Adrenal gland (tissue), 12 donors: ENCODE data around the gene SLC12A4. TPM values are rescaled to one million over a fixed set of nuclear protein-coding genes. Genes with fewer than 3 reads are reported as not detected.

Source experiments
- DNase-seq, 7 donors: peaks; one replicate each; pipeline ENCODE4 v3.0.0-alpha.2; 2019 to 2020
- H3K27ac ChIP-seq, 5 donors: fragments of 200-600 bp; sonication (generic) in 4 of 5; 1 replicate in 3 of 5; 2 replicates in 2 of 5; pipeline versions ENCODE4 v1.5.1 to v1.8.0; 2016 to 2020; ENCODE audit warnings: mild to moderate bottlenecking in 1 of 5
- H3K27me3 ChIP-seq: fragments of 200-600 bp; 2 replicates; pipeline ENCODE4 v1.8.0; 2021
- H3K36me3 ChIP-seq, 2 donors: fragments of 200-600 bp; replicated peaks in 1 of 2; 1 replicate in 1 of 2; 2 replicates in 1 of 2; pipeline versions ENCODE4 v1.5.1 to v1.8.0; 2018 to 2022
- H3K4me1 ChIP-seq, 2 donors: fragments of 200-600 bp; replicated peaks in 1 of 2; 1 replicate in 1 of 2; 2 replicates in 1 of 2; pipeline versions ENCODE4 v1.5.1 to v1.8.0; 2018 to 2021
- H3K4me3 ChIP-seq, 4 donors: fragments of 200-600 bp; sonication (generic) in 3 of 4; one replicate each; pipeline ENCODE4 v1.5.1; 2016 to 2018
- H3K9me3 ChIP-seq, 3 donors: fragments of 200-600 bp; sonication (generic) in 1 of 3; replicated peaks in 1 of 3; 1 replicate in 2 of 3; 2 replicates in 1 of 3; pipeline versions ENCODE4 v1.5.1 to v1.8.0; 2016 to 2021
- POLR2A ChIP-seq, 2 donors: fragments of 450-650 bp; IDR thresholded peaks; one replicate each; pipeline ENCODE4 v1.6.1; 2017; ENCODE audit warnings: antibody characterized with exemption in 2 of 2, mild to moderate bottlenecking in 2 of 2, moderate library complexity in 1 of 2
- WGBS, 4 donors: extraction: QIAGEN DNeasy Blood & Tissue Kit in 2 of 4; methylation state at CpG; one replicate each; pipeline versions ENCODE4 v1.1.5 to v1.1.7; 2013 to 2017; 5-methylcytosine and 5-hydroxymethylcytosine counted together
- intact Hi-C, 2 donors: fragments of 100-400 bp; cut with DNase I; formaldehyde crosslinking; loops; one replicate each; pipeline versions ENCODE4 v1.14.1 to v1.15.0; 2022 to 2023
- polyA plus RNA-seq, 3 donors: library from polyadenylated mRNA; stranded (reverse); fragments of 200-250 nt in 2 of 3; fragments of 350-450 nt in 1 of 3; fragmentation: Illumina TruSeq in 1 of 3; extraction: RNeasy Lipid Tissue Mini Kit (QIAGEN cat#74804) in 1 of 3; gene quantifications; one replicate each; pipeline ENCODE4 v1.2.3, GENCODE V29; 2013 to 2014
- total RNA-seq, 9 donors: library from RNA; depleted of rRNA in 4 of 9; stranded (reverse); fragments of >200 nt in 4 of 9; fragments of 120-200 nt in 1 of 9; fragmentation: NEBNext Ultra II Directional in 1 of 9; extraction: Animal tissue kit (Norgen Biotek cat#: 25700) in 1 of 9; gene quantifications; one replicate each; pipeline versions ENCODE4 v1.1.0 to v1.2.4, GENCODE V29; 2013 to 2023
- TF ChIP-seq, protein P1 (sequence below), 6 experiments: fragments of 450-650 bp in 4 of 6; fragments of 200-600 bp in 2 of 6; sonication (generic) in 1 of 6; IDR thresholded peaks; 1 replicate in 5 of 6; 2 replicates in 1 of 6; pipeline versions ENCODE4 v1.5.1 to v1.8.0; 2016 to 2021; ENCODE audit warnings: antibody characterized with exemption in 6 of 6, mild to moderate bottlenecking in 2 of 6, moderate library complexity in 1 of 6
- donor health status: healthy with polysubstance abuse.
- donor health status: Bipolar disorder and iron deficiency.
- donor health status: DM: yes; HTN: yes; CAD: no.
- donor health status: DM: no; HTN: no; CAD: no.
- donor health status: DM: no; HTN: no; CAD: no.
- donor health status: DM: yes; HTN: yes; CAD: no.

The SLC12A4 gene
- total and polyA plus RNA-seq, 12 donors = 15.4 to 111 (median 72.7) TPM

DNA sequence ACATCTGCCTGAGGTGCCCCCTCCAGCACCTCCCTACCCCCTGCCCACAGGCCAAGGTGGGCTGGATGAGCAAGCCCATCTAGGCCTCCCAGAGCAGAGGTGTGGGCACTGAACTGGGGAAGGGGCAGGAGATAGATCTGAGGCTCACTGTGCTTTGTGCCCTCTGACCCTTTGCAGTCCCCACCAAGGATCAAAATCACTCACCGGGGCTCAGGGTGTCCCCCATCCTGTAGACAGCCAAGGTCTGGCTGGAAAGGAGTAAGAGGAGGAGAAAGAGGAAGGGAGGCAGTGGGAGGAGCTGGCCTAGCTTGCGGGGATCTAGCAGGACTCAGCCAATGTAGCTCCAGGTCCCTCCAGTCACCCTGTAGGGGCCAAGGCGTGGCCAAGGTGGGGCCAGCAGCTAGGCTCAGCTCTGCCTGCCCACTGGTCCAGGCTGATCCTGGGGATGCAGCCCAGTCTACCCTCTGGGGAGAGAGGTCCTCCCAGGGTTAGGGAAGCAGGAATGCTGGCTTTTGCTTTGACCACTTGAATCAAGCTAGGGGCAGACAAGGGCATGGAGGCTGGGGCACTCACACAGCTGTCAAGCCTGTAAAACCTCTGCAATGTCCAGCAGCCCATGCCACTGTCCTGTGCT is 1.8 kb downstream of the SLC12A4 start:
- peak in 2 of 7 donors; percentile 33 to 53 for DNase-seq
- Histone ChIP-seq H3K4me3 (peak overlapping the region in 2 of 4 donors; percentile 47 to 99), H3K36me3 (peaks cover 0 to 18% of the 10 kb centered on the region in 2 donors), H3K4me1 (peaks cover 22 to 40% of the 10 kb centered on the region in 2 donors), H3K27me3 (no peaks in the 10 kb centered on the region), H3K9me3 (no peaks in the 10 kb centered on the region), H3K27ac (peak overlapping the region in 4 of 5 donors; percentile 3 to 100 (median 88))
- TF ChIP-seq POLR2A (IDR thresholded peaks at IDR 0.05) = no peak
- TF ChIP-seq, protein P1, sequence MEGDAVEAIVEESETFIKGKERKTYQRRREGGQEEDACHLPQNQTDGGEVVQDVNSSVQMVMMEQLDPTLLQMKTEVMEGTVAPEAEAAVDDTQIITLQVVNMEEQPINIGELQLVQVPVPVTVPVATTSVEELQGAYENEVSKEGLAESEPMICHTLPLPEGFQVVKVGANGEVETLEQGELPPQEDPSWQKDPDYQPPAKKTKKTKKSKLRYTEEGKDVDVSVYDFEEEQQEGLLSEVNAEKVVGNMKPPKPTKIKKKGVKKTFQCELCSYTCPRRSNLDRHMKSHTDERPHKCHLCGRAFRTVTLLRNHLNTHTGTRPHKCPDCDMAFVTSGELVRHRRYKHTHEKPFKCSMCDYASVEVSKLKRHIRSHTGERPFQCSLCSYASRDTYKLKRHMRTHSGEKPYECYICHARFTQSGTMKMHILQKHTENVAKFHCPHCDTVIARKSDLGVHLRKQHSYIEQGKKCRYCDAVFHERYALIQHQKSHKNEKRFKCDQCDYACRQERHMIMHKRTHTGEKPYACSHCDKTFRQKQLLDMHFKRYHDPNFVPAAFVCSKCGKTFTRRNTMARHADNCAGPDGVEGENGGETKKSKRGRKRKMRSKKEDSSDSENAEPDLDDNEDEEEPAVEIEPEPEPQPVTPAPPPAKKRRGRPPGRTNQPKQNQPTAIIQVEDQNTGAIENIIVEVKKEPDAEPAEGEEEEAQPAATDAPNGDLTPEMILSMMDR (IDR thresholded peaks at IDR 0.05) = no peak
- intact Hi-C loops = no loop called here
- 29 to 50% (median 33%) methylated on average over 2 to 3 of the region's 3 CpGs for WGBS, 4 donors

DNA sequence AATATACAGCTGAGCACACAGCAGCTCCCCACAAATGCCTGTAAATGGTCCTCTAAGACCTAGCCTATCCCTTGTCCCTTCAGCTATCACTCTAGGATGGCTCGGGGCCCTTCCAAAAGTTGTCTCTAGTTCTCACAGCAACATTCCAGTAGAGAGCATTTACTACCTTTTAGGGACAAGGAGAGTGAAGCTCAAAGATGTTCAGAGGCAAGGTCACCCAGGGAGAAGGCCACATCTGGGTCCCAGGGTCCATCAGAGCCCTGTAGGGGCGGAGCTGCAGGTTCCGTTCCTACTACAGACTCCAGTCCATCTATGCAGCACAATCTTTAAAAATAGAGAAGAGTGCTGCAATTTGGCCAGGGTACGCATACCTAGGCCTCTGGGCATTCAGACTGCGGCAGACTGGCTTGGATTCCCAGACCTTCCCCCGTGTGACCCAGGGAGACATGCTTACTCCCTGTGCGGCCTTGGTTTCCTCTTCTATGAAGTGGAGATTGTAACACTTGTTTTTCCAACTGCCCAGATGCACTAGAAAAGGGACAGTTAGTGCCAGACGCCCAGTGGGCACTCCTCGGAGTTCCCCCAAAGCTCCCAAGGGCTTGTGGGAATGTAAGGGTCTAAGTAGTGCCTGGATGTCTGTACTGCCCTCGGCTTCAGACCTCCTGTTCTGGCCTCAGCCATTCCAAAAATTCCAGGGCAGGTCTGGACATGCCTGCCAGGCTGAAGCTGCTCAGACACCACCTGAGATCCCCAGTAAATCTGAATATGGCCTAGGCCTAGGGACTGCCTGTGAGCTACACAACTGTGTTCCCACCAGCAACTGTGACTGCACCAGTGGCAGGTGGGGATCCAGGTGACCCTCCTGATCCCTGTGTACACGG is 2.5 kb downstream of the SLC12A4 start:
- H3K4me3 ChIP-seq = peak overlapping the region in 1 of 4 donors; percentile 99
- H3K4me1 ChIP-seq = peaks cover 22 to 43% of the 10 kb centered on the region in 2 donors
- H3K27me3 ChIP-seq = no peaks in the 10 kb centered on the region
- H3K27ac ChIP-seq = peak overlapping the region in 3 of 5 donors; percentile 87 to 100 (median 88)
- H3K9me3 ChIP-seq = no peaks in the 10 kb centered on the region
- DNase-seq = no peak
- TF ChIP-seq POLR2A (IDR thresholded peaks at IDR 0.05) = no peak
- TF ChIP-seq, protein P1 (IDR thresholded peaks at IDR 0.05) = no peak
- H3K36me3 ChIP-seq = peaks cover 0 to 26% of the 10 kb centered on the region in 2 donors
- WGBS, 4 donors = 34 to 51% (median 43%) methylated on average over 10 to 11 of the region's 11 CpGs
- intact Hi-C loops = no loop called here

DNA sequence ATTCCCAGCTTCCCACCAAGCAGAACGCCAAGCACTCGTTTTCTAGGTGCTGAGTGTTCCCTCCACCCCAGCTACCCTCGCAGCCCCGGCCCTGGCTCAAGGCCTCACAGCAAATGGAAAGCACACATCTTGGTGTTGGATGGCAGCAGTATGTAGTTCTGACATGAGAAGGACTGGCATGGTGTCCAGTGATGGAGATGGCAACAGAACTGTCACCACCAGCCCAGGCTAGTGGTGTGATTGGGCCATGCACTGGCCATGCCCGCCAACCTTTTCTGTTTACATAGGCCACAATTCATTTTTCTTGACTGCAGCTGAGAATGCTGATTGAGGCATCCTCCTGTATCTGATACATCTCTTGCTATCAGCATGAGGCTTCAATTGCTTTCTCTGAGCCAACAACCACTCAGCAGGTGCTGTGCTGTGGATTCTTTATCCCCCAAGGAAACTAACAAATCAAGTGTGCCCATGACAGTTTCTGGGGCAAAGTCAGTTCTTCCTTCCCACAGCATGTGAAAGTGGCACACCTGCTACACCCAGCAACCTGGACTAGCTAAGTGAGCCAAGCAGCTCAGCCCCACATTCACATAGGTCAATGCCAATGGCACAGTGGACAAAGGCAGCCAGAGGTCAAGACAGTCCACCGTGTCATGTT is 3.8 kb downstream of the SLC12A4 start:
- TF ChIP-seq, protein P1 (IDR thresholded peaks at IDR 0.05) = no peak
- no peak for TF ChIP-seq POLR2A (IDR thresholded peaks at IDR 0.05)
- Histone ChIP-seq H3K9me3 (no peaks in the 10 kb centered on the region), H3K4me1 (peaks cover 29 to 56% of the 10 kb centered on the region in 2 donors), H3K36me3 (peaks cover 0 to 34% of the 10 kb centered on the region in 2 donors), H3K27ac (peak overlapping the region in 2 of 5 donors; percentile 31 to 55), H3K4me3 (no peak overlapping the region), H3K27me3 (no peaks in the 10 kb centered on the region)
- WGBS, 4 donors = 78 to 85% (median 82%) methylated on average over 5 to 6 of the region's 6 CpGs
- intact Hi-C loops = no loop called here
- DNase-seq = no peak
